ENCODE measurements around the gene ROBO3. TPM values are rescaled to one million over a fixed set of nuclear protein-coding genes. Genes with fewer than 3 reads are reported as not detected.
A peak's percentile ranks its signal among the peaks of the same experiment; 100 is the strongest.

Gene ROBO3
- total RNA-seq, 8 experiments from 2014 or later = 6.3 to 43.6 (median 15.9) TPM

DNA sequence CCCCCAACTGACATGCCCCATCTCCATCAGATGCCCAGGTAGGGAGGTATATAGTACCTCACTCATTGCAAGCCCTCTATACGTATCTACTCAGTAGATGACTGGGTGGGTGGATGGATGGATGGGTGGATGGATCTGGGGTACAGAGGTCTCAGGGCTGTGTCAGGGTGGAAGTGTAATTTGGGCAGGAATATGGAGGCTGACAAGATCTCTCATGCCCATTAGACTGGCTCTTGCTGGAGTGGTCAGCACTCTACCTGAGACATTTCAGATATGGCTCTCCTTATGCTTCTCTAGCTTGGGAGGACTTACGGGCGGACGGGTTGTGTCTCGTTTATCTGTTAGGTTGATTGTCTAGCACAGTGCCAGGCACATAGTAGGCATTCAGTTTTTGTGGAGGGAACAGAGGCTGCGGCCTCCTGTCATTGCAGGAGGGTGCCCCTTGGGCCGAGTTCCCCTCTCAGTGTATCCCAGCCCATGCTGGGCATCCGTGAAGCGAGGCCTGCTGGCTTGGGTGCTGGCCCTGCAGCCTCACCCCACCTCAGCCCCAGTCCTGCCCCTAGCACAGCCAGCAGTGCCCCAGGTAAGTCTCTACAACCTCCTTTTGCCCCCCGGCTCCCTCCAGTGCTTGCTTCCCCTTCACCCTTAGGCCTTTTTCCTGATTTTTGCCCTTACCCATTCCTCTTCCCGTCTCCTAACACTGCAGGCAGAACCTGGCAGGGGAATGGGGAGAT lies 13.7 kb downstream of the ROBO3 start:
- no peak overlapping the region for H3K4me3 ChIP-seq
- 40 to 100% (median 89%) methylated on average over 1 to 6 of the region's 11 CpGs; no CpG with 5 or more reads in 5 of the 10 experiments for WGBS, 10 experiments
- in situ Hi-C loops (cut with MboI; ENCODE audit: low pct_unique_long_range_greater_than_20kb in 2 of 9, low sequenced_read_pairs in 9 of 9, unreplicated experiment in 9 of 9) = no loop called here

GRCh38 chr11:124879493-124880289 lies 14.5 kb downstream of the ROBO3 start:
- H3K27ac ChIP-seq = no peak overlapping the region

More for the DNA sequence above, 13.7 kb downstream of the ROBO3 start:
- H3K27ac ChIP-seq = no peak overlapping the region
- no peak for ATAC-seq (replicated peaks in 6 of 8)
- peaks cover 7 to 17% of the 10 kb centered on the region in 2 donors for H3K4me1 ChIP-seq (replicated peaks in 1 of 2)

GRCh38 chr11:124880290-124880611 lies 15.0 kb downstream of the ROBO3 start:
- in situ Hi-C loops (cut with MboI; ENCODE audit: low pct_unique_long_range_greater_than_20kb in 2 of 9, low sequenced_read_pairs in 9 of 9, unreplicated experiment in 9 of 9) = no loop called here
- Histone ChIP-seq H3K4me1 (replicated peaks in 1 of 2) (peaks cover 7 to 17% of the 10 kb centered on the region in 2 donors), H3K27ac (no peak overlapping the region), H3K4me3 (no peak overlapping the region)
- WGBS, 10 experiments = 60 to 100% (median 90%) methylated on average over 1 to 5 of the region's 10 CpGs; no CpG with 5 or more reads in 3 of the 10 experiments
- no peak for ATAC-seq (replicated peaks in 6 of 8)

More at GRCh38 chr11:124879493-124880289, 14.5 kb downstream of the ROBO3 start:
- 62 to 100% (median 90%) methylated on average over 1 to 4 of the region's 16 CpGs; no CpG with 5 or more reads in 5 of the 10 experiments for WGBS, 10 experiments
- H3K4me1 ChIP-seq (replicated peaks in 1 of 2) = peaks cover 7 to 17% of the 10 kb centered on the region in 2 donors
- in situ Hi-C loops (cut with MboI; ENCODE audit: low pct_unique_long_range_greater_than_20kb in 2 of 9, low sequenced_read_pairs in 9 of 9, unreplicated experiment in 9 of 9) = no loop called here
- no peak for ATAC-seq (replicated peaks in 6 of 8)
- H3K4me3 ChIP-seq = no peak overlapping the region

DNA sequence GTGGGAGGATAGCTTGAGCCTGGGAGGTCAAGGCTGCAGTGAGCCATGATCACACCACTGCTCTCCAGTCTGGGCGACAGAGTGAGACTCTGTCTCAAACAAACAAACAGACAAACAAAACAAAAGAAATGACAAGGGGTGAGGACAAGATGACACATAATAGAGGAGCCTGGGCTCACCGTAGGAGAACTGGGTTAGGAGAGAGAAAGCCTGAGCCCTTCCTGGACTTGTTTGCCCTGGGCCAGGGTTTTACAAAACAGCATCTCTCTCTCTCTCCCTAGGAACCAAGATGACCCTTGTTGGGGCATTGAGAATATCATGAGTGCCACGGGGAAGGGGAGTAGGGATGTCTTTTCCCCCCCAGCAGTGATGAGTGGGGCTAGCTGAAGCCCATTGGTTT lies 15.7 kb downstream of the ROBO3 start:
- 60 to 87% (median 73%) methylated on average over 1 to 3 of the region's 3 CpGs; no CpG with 5 or more reads in 5 of the 10 experiments for WGBS, 10 experiments
- no peak overlapping the region for H3K27ac ChIP-seq
- peaks cover 7 to 12% of the 10 kb centered on the region in 2 donors for H3K4me1 ChIP-seq (replicated peaks in 1 of 2)
- in situ Hi-C loops (cut with MboI; ENCODE audit: low pct_unique_long_range_greater_than_20kb in 2 of 9, low sequenced_read_pairs in 9 of 9, unreplicated experiment in 9 of 9) = no loop called here
- H3K4me3 ChIP-seq = no peak overlapping the region
- ATAC-seq (replicated peaks in 6 of 8) = no peak

DNA sequence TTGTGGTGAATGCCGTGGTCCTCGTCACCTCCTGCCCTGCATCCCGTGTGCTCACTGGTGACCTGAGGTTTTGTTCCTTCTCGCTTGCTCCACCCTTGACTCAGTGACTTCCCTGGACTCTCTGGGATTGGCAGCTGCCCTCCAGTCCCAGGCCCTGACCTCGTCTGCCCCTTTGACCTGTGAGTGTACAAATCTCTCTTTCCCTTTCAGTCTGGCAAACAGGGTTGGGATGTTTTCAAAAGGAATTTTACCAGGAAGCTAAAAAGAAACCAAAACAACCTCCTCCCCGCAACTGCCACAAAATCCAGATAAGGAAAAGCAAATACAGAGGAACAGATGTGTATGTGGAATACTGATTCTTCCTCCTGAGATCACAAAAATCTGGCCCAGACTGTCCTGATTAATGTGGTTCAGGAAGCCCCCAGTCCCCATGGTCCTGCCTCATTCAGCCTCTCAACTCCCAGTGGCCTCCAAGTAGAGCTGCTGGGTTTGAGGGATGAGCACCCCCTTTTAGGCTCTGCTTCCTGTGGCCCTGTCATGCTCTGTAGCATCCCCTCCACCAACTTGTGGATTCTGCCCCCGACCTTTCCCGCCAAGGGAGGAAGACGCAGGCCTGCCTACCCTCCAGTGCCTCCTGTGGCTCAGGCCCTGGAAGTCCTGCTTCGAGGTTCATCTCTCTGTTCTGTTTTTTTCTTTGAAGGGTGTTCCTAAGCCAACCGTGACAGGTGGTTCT lies 17.3 kb downstream of the ROBO3 start:
- 46 to 88% (median 78%) methylated on average over 1 to 8 of the region's 11 CpGs; no CpG with 5 or more reads in 1 of the 10 experiments for WGBS, 10 experiments
- peak in 1 of 8 experiments; percentile 42 for ATAC-seq (replicated peaks in 6 of 8)
- in situ Hi-C loops (cut with MboI; ENCODE audit: low pct_unique_long_range_greater_than_20kb in 2 of 9, low sequenced_read_pairs in 9 of 9, unreplicated experiment in 9 of 9) = no loop called here
- H3K4me1 ChIP-seq (replicated peaks in 1 of 2) = peaks cover under 1 to 4% of the 10 kb centered on the region in 2 donors
- H3K27ac ChIP-seq = no peak overlapping the region
- H3K4me3 ChIP-seq = no peak overlapping the region

DNA sequence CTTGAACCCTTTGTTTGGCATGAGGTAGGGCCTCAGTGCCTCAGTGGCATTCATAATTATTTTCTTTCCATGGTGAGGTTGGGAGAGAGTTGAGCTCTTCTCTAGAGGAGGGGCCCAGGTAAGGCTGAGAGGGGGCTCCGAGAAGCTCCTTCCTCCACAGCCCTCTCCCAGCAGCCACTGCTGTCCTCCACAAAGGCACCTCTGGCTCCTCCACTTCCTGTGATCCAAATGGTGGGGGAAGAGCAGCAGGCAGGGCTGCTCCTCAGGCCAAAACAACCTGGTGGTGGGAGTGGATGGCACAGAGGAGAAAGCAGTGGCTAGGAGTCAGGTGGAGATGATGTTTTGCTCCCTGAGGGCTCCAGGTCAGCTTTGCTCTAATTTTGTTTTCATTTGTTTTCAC lies 19.1 kb downstream of the ROBO3 start:
- Histone ChIP-seq H3K27ac (no peak overlapping the region), H3K4me3 (no peak overlapping the region), H3K4me1 (replicated peaks in 1 of 2) (peaks cover 0 to 2% of the 10 kb centered on the region in 2 donors)
- WGBS, 10 experiments = no CpG with 5 or more reads among the region's 1 CpG
- in situ Hi-C loops (cut with MboI; ENCODE audit: low pct_unique_long_range_greater_than_20kb in 2 of 9, low sequenced_read_pairs in 9 of 9, unreplicated experiment in 9 of 9) = no loop called here
- no peak for ATAC-seq (replicated peaks in 6 of 8)

GRCh38 chr11:124884869-124885479 lies 19.7 kb downstream of the ROBO3 start:
- no peak overlapping the region for H3K4me3 ChIP-seq
- ATAC-seq (replicated peaks in 6 of 8) = no peak
- in situ Hi-C loops (cut with MboI; ENCODE audit: low pct_unique_long_range_greater_than_20kb in 2 of 9, low sequenced_read_pairs in 9 of 9, unreplicated experiment in 9 of 9) = no loop called here
- no peak overlapping the region for H3K27ac ChIP-seq
- 60 to 100% (median 80%) methylated on average over 1 to 4 of the region's 5 CpGs; no CpG with 5 or more reads in 4 of the 10 experiments for WGBS, 10 experiments
- peaks cover 0 to 4% of the 10 kb centered on the region in 2 donors for H3K4me1 ChIP-seq (replicated peaks in 1 of 2)

- 80 to 100% (median 96%) methylated on average over 2 to 6 of the region's 11 CpGs; no CpG with 5 or more reads in 5 of the 10 experiments for WGBS, 10 experiments
- no peak overlapping the region for H3K4me3 ChIP-seq
- peaks cover 6 to 15% of the 10 kb centered on the region in 2 donors for H3K4me1 ChIP-seq (replicated peaks in 1 of 2)
- no peak overlapping the region for H3K27ac ChIP-seq
- in situ Hi-C loops (cut with MboI; ENCODE audit: low pct_unique_long_range_greater_than_20kb in 2 of 9, low sequenced_read_pairs in 9 of 9, unreplicated experiment in 9 of 9) = no loop called here
- no peak for ATAC-seq (replicated peaks in 6 of 8)
Observed at GRCh38 chr11:124886476-124886875, 21.2 kb downstream of the ROBO3 start.

GRCh38 chr11:124886978-124887666 lies 21.9 kb downstream of the ROBO3 start:
- 83% methylated on average over 1 of the region's 12 CpGs; no CpG with 5 or more reads in 9 of the 10 experiments for WGBS, 10 experiments
- in situ Hi-C loops (cut with MboI; ENCODE audit: low pct_unique_long_range_greater_than_20kb in 2 of 9, low sequenced_read_pairs in 9 of 9, unreplicated experiment in 9 of 9) = no loop called here

GRCh38 chr11:124887667-124888013 lies 22.4 kb downstream of the ROBO3 start:
- H3K4me1 ChIP-seq (replicated peaks in 1 of 2) = peaks cover 6 to 15% of the 10 kb centered on the region in 2 donors
- no peak overlapping the region for H3K4me3 ChIP-seq
- ATAC-seq (replicated peaks in 6 of 8) = no peak
- WGBS, 10 experiments = 0 to 92% (median 40%) methylated on average over 1 to 2 of the region's 3 CpGs; no CpG with 5 or more reads in 5 of the 10 experiments
- no peak overlapping the region for H3K27ac ChIP-seq
- in situ Hi-C loops (cut with MboI; ENCODE audit: low pct_unique_long_range_greater_than_20kb in 2 of 9, low sequenced_read_pairs in 9 of 9, unreplicated experiment in 9 of 9) = no loop called here

More at GRCh38 chr11:124886978-124887666, 21.9 kb downstream of the ROBO3 start:
- no peak overlapping the region for H3K27ac ChIP-seq
- no peak overlapping the region for H3K4me3 ChIP-seq
- no peak for ATAC-seq (replicated peaks in 6 of 8)
- peaks cover 6 to 15% of the 10 kb centered on the region in 2 donors for H3K4me1 ChIP-seq (replicated peaks in 1 of 2)

GRCh38 chr11:124889191-124890091 lies 24.2 kb downstream of the ROBO3 start:
- Histone ChIP-seq H3K4me3 (no peak overlapping the region), H3K27ac (no peak overlapping the region), H3K4me1 (replicated peaks in 1 of 2) (peaks cover 6 to 15% of the 10 kb centered on the region in 2 donors)
- 40 to 100% (median 74%) methylated on average over 1 to 2 of the region's 2 CpGs; no CpG with 5 or more reads in 4 of the 10 experiments for WGBS, 10 experiments
- no peak for ATAC-seq (replicated peaks in 6 of 8)
- in situ Hi-C loops (cut with MboI; ENCODE audit: low pct_unique_long_range_greater_than_20kb in 2 of 9, low sequenced_read_pairs in 9 of 9, unreplicated experiment in 9 of 9) = no loop called here
